Subcutaneous abdominal adipose tissue (tissue), 5 donors: ENCODE measurements around the gene PPP2R2D.
A peak's percentile ranks its signal among the peaks of the same experiment; 100 is the strongest.

Source experiments
- H3K27ac ChIP-seq: one replicate; pipeline ENCODE4 v1.7.0; 2013; ENCODE audit warnings: low read depth, mild to moderate bottlenecking, inconsistent platforms, low read length, moderate library complexity
- H3K27me3 ChIP-seq, 5 donors: one replicate each; pipeline ENCODE4 v1.7.0; 2013; ENCODE audit warnings: low read length in 5 of 5, inconsistent platforms in 1 of 5; ENCODE audit not compliant: control insufficient read depth in 5 of 5, insufficient read depth in 4 of 5
- H3K36me3 ChIP-seq, 5 donors: one replicate each; pipeline ENCODE4 v1.7.0; 2013; ENCODE audit warnings: low read length in 5 of 5; ENCODE audit not compliant: control insufficient read depth in 5 of 5, insufficient read depth in 5 of 5
- H3K4me1 ChIP-seq, 5 donors: one replicate each; pipeline ENCODE4 v1.7.0; 2013; ENCODE audit warnings: low read length in 5 of 5, mild to moderate bottlenecking in 3 of 5, moderate library complexity in 1 of 5; ENCODE audit not compliant: control insufficient read depth in 5 of 5, insufficient read depth in 5 of 5
- H3K4me3 ChIP-seq, 5 donors: one replicate each; pipeline ENCODE4 v1.7.0; 2013; ENCODE audit warnings: low read length in 5 of 5, low read depth in 1 of 5
- H3K9ac ChIP-seq, 5 donors: one replicate each; pipeline ENCODE4 v1.7.0; 2013; ENCODE audit warnings: low read length in 5 of 5, mild to moderate bottlenecking in 4 of 5, moderate library complexity in 3 of 5
- H3K9me3 ChIP-seq, 5 donors: one replicate each; pipeline ENCODE4 v1.7.0; 2013; ENCODE audit warnings: low read length in 5 of 5; ENCODE audit not compliant: control insufficient read depth in 5 of 5
- donor health status: healthy.
- donor health status: healthy.
- donor health status: healthy.
- donor health status: healthy.
- donor health status: healthy.

PPP2R2D gene

DNA sequence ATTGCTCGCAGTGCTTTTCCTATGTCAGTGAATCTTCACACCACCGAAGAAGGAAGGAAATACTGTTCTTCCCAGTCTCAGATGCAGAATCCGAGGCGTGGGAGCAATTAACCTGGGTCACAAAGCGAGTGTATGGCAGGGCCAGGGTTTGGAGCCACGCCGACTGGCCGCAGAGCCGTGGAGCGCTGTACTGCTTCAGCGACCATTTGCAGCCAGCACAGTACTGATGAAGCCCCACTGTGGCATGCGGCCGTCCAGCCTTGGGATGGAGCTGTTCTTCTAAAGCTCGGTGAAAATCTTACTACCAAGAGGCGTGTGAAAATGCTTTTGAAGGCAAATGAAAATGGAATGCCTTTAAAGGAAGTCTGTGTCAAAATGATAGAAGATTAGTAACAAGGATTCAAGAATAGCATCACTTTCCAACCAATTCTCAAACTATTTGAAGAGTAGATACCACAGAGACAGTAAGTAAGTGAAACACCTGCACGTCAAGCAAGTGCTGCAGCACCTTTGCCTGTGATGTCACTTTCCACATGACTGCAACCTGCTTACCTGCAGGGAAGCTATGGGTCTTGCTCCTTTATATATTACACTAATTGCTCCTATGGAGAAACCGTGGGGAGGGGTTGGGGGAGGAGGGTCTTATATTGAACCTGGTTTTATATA, 4.9 kb downstream of the PPP2R2D start:
- Histone ChIP-seq H3K4me3 (no peak overlapping the region), H3K4me1 (peaks cover 5 to 50% (median 38%) of the 10 kb centered on the region in 5 donors), H3K27ac (no peak overlapping the region), H3K9me3 (no peaks in the 10 kb centered on the region), H3K9ac (no peak overlapping the region), H3K27me3 (no peaks in the 10 kb centered on the region), H3K36me3 (peaks cover 0 to 26% (median 9%) of the 10 kb centered on the region in 5 donors)

DNA sequence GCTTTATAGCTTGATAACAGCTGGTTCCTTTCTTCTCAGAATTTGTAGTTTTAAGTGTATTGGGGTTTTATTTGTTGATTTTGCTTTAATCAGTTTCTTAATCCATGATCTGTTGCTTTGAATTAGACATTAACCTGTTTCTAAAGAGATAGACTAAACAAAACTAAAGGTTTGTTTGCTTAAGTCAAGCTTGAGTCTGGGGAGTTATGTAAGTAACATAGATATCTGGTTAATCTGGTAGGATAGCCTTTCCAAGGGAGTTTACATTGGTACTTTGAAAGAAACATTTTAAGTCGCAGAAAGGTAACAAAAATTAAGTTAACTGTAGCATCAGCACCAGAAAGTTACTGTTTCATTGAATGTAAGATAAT, 5.4 kb downstream of the PPP2R2D start:
- no peak overlapping the region for H3K9ac ChIP-seq
- no peak overlapping the region for H3K4me3 ChIP-seq
- peaks cover 5 to 55% (median 38%) of the 10 kb centered on the region in 5 donors for H3K4me1 ChIP-seq
- H3K27ac ChIP-seq, result no peak overlapping the region
- H3K9me3 ChIP-seq, result no peaks in the 10 kb centered on the region
- H3K36me3 ChIP-seq, result peaks cover 0 to 26% (median 9%) of the 10 kb centered on the region in 5 donors
- no peaks in the 10 kb centered on the region for H3K27me3 ChIP-seq

DNA sequence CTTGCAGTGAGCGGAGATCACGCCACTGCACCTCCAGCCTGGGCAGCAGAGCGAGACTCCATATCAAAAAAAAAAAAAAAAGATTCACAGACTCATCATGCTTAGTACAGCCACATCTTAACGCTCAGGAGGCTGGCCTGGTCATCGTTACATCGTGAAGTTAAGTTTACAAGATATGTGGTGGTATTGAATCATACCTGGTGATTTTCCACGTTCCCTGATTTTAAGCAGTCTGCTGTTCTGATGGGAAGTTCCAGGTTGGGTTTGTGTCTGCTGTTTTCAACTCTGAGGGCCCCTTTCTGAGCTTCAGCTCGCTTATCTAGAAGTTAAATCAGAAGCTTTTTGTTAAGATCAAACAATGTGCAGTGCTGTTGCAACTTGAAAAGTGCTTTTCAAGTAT, 6.9 kb downstream of the PPP2R2D start:
- Histone ChIP-seq H3K9me3 (no peaks in the 10 kb centered on the region), H3K36me3 (peaks cover 0 to 26% (median 14%) of the 10 kb centered on the region in 5 donors), H3K4me1 (peaks cover 2 to 47% (median 25%) of the 10 kb centered on the region in 5 donors), H3K4me3 (no peak overlapping the region), H3K27me3 (no peaks in the 10 kb centered on the region), H3K27ac (no peak overlapping the region), H3K9ac (no peak overlapping the region)

DNA sequence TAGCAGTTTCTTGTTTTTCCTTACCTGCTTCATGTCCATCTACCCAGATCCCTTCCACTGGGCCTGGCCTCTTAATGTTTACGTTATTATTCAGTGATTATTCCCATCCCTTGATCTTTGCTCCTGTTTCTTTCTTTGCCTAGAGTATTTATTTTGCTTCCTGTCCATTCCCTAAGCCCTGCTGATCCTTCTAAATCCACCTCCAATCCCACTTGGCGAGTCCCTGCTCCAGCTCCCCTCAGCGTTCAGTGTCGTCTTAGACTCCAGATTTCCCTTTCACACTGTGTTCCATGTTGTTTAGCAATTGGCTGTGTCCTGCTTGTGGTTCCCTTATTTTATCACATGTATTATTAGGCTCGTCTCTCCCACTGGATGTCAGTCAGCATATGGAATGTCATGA, 7.3 kb downstream of the PPP2R2D start:
- H3K4me3 ChIP-seq, result no peak overlapping the region
- peaks cover 0 to 26% (median 14%) of the 10 kb centered on the region in 5 donors for H3K36me3 ChIP-seq
- H3K9me3 ChIP-seq, result no peaks in the 10 kb centered on the region
- no peak overlapping the region for H3K9ac ChIP-seq
- H3K27ac ChIP-seq, result no peak overlapping the region
- H3K27me3 ChIP-seq, result no peaks in the 10 kb centered on the region
- peaks cover 2 to 42% (median 24%) of the 10 kb centered on the region in 5 donors for H3K4me1 ChIP-seq

DNA sequence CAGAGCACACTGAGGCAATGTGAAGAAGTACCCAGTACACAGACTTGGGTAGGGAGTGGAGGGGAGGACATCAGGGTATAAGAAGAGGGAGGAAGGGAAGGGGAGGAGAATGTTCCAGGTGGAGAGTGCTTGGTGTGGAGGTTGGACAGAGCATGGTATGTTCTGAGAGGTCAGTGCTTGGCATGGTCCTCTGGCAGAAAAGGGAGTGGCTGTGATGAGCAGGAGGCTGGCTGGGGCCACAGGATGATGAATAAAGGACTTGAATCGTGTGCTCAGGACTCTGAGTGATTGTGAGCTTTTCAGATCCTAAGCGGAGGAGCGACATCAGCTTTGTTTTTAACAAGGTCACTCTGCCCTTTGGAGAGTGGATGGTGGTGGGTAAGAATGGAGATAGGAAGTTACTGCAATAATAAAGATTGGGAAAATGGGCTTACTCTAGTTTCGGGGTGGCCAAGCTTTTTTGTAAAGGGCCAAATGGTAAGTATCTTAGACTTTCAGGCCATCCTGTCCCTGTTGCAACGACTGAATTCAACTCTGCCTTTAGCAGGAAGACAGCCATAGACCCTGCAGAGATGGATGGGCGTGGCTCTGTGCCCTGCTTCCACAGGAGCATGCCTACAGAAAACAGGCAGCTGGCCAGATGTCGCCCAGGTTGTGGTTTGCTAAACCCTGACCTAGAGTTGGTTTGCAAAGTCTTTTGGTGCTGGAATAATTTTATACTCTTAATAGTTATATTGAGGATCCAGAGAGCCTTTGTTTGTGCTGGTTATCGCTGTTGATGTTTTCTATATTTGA, 8.4 kb downstream of the PPP2R2D start:
- Histone ChIP-seq H3K4me3 (no peak overlapping the region), H3K4me1 (peaks cover 0 to 34% (median 24%) of the 10 kb centered on the region in 5 donors), H3K9me3 (no peaks in the 10 kb centered on the region), H3K9ac (no peak overlapping the region), H3K36me3 (peaks cover 0 to 32% (median 14%) of the 10 kb centered on the region in 5 donors), H3K27ac (no peak overlapping the region), H3K27me3 (no peaks in the 10 kb centered on the region)

DNA sequence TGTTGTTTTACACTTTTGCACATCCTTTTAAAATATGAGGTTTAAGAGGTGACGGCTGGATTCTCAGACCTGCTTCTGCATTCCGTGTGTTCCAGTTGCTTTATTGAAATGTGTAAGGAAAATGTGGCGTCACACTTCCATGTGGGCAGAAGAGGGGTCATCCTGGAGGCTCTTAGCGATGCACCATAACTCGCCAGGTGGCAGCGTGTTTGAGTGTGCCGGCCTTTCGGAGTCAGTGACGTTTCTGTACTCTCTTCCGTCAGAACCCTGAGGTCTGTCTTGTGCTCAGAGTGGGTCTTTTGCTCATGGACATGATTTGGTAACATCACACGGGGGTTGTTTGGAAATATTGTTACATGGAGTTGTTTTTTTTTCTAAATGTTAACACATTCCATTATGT, 9.1 kb downstream of the PPP2R2D start:
- no peak overlapping the region for H3K9ac ChIP-seq
- no peaks in the 10 kb centered on the region for H3K9me3 ChIP-seq
- H3K4me3 ChIP-seq, result no peak overlapping the region
- no peaks in the 10 kb centered on the region for H3K27me3 ChIP-seq
- H3K27ac ChIP-seq, result no peak overlapping the region
- H3K4me1 ChIP-seq, result peaks cover 0 to 33% (median 17%) of the 10 kb centered on the region in 5 donors
- H3K36me3 ChIP-seq, result peaks cover 0 to 32% (median 16%) of the 10 kb centered on the region in 5 donors

DNA sequence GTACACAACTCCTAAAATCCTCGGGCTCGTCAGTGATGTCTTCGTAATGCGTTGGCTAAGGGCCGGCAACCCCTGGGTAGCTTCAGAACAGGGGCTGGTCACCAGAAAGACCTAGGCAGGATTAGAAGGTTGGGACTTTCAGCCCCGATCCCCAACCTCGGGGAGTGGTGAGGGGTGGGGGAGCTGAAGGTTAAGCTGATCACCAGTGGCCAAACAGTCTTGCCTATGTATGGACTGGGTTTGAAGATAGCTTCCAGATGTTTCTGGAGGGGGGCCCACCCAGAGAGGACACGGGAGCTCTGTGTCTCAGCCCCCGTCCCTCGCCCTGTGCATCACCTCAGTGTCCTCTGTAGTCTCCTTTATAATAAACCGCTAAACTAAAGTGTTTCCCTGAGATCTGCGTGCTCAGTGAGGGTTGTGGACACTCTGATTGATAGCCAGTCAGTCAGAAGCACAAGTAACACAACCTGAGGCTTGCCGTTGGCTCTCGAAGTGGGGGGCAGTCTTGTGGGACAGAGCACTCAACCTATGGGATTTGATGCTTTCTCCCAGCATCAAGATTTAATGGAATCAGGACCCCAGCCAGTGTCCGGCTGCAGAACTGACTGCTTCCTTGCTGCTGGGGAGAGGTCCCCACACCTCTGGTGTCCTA, 10.0 kb downstream of the PPP2R2D start:
- Histone ChIP-seq H3K4me3 (no peak overlapping the region), H3K4me1 (peaks cover 0 to 34% (median 14%) of the 10 kb centered on the region in 5 donors), H3K36me3 (peaks cover 0 to 25% (median 12%) of the 10 kb centered on the region in 5 donors), H3K9me3 (no peaks in the 10 kb centered on the region), H3K27ac (no peak overlapping the region), H3K9ac (no peak overlapping the region), H3K27me3 (no peaks in the 10 kb centered on the region)

DNA sequence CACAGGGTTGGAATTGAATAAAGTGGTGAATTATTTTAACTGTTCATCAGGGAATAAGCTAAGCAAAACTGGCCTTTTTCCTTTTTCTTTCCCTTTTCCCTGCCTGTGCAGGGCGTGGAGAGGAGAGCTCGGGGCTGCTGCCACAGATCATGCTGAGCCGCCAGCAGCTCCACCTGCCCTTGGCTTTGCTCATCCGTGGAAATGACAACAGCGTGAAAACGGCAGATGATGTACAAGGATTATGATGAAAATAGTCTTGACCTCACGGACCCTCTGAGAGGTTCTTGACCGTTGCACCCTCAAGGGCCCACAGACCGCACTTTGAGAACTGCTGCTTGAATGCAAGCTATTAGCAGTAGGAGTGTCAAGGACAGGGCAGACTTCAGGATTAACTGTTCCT, 10.6 kb downstream of the PPP2R2D start:
- Histone ChIP-seq H3K4me3 (no peak overlapping the region), H3K9ac (peak overlapping the region in 1 of 5 donors; percentile 6), H3K27me3 (no peaks in the 10 kb centered on the region), H3K27ac (no peak overlapping the region), H3K36me3 (peaks cover 0 to 22% (median 9%) of the 10 kb centered on the region in 5 donors), H3K4me1 (peaks cover 0 to 37% (median 16%) of the 10 kb centered on the region in 5 donors), H3K9me3 (no peaks in the 10 kb centered on the region)

DNA sequence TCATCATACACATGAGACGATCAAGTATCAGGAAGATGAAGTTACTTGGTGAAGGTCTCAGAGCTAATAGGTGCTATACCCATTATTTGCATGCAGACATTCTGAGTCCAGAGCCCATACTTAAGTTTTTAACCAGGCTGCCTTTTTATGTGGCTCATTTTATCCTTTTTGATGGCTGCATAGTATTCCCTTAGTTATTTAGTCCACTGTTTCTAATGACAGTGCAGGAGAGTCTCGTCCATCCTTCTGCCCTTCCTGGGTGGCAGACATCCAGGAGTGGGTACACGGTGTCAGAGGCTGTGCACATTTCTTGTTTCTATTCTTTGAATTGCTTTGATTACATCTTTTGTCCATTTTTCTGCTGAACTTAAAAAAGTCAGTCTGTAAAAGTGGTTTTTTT, 11.8 kb downstream of the PPP2R2D start:
- H3K4me1 ChIP-seq, result peaks cover 0 to 37% (median 16%) of the 10 kb centered on the region in 5 donors
- H3K27ac ChIP-seq, result no peak overlapping the region
- H3K9ac ChIP-seq, result no peak overlapping the region
- H3K27me3 ChIP-seq, result no peaks in the 10 kb centered on the region
- H3K36me3 ChIP-seq, result peaks cover 0 to 22% (median 9%) of the 10 kb centered on the region in 5 donors
- no peaks in the 10 kb centered on the region for H3K9me3 ChIP-seq
- no peak overlapping the region for H3K4me3 ChIP-seq

DNA sequence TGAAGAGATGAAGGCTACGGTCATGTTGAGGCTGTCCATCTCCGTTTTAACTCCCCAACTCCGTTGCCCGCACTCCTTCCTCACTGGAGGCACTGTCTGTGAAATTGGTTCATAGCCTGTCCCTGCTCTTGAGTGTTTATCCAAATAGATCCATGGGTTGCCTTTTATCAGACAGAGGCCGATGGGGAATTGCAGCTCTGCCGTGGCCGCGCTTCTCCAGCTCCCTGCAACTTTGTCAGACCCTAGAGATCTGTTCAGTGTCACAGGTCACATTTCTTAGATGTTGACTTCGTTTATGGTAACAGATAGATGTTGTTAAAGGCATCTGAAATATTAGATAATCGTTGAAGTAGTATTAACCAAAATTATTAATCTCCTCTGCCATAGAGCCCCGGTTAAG, 14.7 kb downstream of the PPP2R2D start:
- Histone ChIP-seq H3K36me3 (peaks cover 0 to 6% (median 4%) of the 10 kb centered on the region in 5 donors), H3K9ac (peak overlapping the region in 1 of 5 donors; percentile 36), H3K4me1 (peaks cover 0 to 27% (median 8%) of the 10 kb centered on the region in 5 donors), H3K4me3 (no peak overlapping the region), H3K27me3 (no peaks in the 10 kb centered on the region), H3K27ac (no peak overlapping the region), H3K9me3 (no peaks in the 10 kb centered on the region)
